ENCODE measurements around the gene NDUFA3.
"Not testable (repeated sequence)": the region's sequence is repeated elsewhere in the genome, so short reads cannot be mapped to it uniquely, and the experiment has no call there.

The NDUFA3 gene

GRCh38 chr19:54094426-54095000, 8.1 kb upstream of the NDUFA3 start:
- peak overlapping the region; percentile 91 for H3K4me2 ChIP-seq
- TF ChIP-seq Cebpa-rat (IDR thresholded peaks at IDR 0.05), result no peak
- H4K20me1 ChIP-seq, result no peaks in the 10 kb centered on the region
- H3K4me3 ChIP-seq, result 0 out of 2 replicates have a peak overlapping the region, but pooled peaks have one; percentile 14
- H3K9ac ChIP-seq, result no peak overlapping the region
- no peaks in the 10 kb centered on the region for H3K36me3 ChIP-seq
- peaks cover 46% of the 10 kb centered on the region for H3K27me3 ChIP-seq
- no peak overlapping the region for H3K27ac ChIP-seq
- peaks cover 18% of the 10 kb centered on the region for H3K9me3 ChIP-seq
- H3K4me1 ChIP-seq, result peaks cover 33% of the 10 kb centered on the region

GRCh38 chr19:54095136-54095858, 7.4 kb upstream of the NDUFA3 start:
- H3K27me3 ChIP-seq, result peaks cover 46% of the 10 kb centered on the region
- H4K20me1 ChIP-seq, result no peaks in the 10 kb centered on the region
- peak overlapping the region; percentile 53 for H3K4me3 ChIP-seq
- peak overlapping the region; percentile 45; the same call in 1 of the 2 replicates for H3K9ac ChIP-seq
- peaks cover 18% of the 10 kb centered on the region for H3K9me3 ChIP-seq
- H3K27ac ChIP-seq, result peak overlapping the region; percentile 46; the same call in 1 of the 2 replicates
- no peaks in the 10 kb centered on the region for H3K36me3 ChIP-seq
- no peak for TF ChIP-seq Cebpa-rat (IDR thresholded peaks at IDR 0.05)
- H3K4me2 ChIP-seq, result peak overlapping the region; percentile 91
- peaks cover 36% of the 10 kb centered on the region for H3K4me1 ChIP-seq

GRCh38 chr19:54095859-54096616, 6.6 kb upstream of the NDUFA3 start:
- peaks cover 46% of the 10 kb centered on the region for H3K27me3 ChIP-seq
- peaks cover 18% of the 10 kb centered on the region for H3K9me3 ChIP-seq
- peaks cover 43% of the 10 kb centered on the region for H3K4me1 ChIP-seq
- not testable (repeated sequence) for H4K20me1 ChIP-seq, H3K36me3 ChIP-seq
- H3K4me3 ChIP-seq, result peak overlapping the region; percentile 53
- peak overlapping the region; percentile 46; the same call in 1 of the 2 replicates for H3K27ac ChIP-seq
- H3K9ac ChIP-seq, result peak overlapping the region; percentile 45; the same call in 1 of the 2 replicates
- H3K4me2 ChIP-seq, result peak overlapping the region; percentile 91

GRCh38 chr19:54096617-54097106, 6.0 kb upstream of the NDUFA3 start:
- Histone ChIP-seq H3K4me3 (peak overlapping the region; percentile 53; the same call in 1 of the 2 replicates), H3K9me3 (peaks cover 18% of the 10 kb centered on the region), H3K27me3 (peaks cover 46% of the 10 kb centered on the region), H3K4me1 (peaks cover 49% of the 10 kb centered on the region), H3K36me3 (no peaks in the 10 kb centered on the region), H3K9ac (no peak overlapping the region), H4K20me1 (no peaks in the 10 kb centered on the region), H3K27ac (peak overlapping the region; percentile 37; the same call in 1 of the 2 replicates), H3K4me2 (peak overlapping the region; percentile 91)
- TF ChIP-seq Cebpa-rat (IDR thresholded peaks at IDR 0.05), result no peak

GRCh38 chr19:54099190-54099902, 3.3 kb upstream of the NDUFA3 start:
- H3K9ac ChIP-seq, result no peak overlapping the region
- no peaks in the 10 kb centered on the region for H3K36me3 ChIP-seq
- H3K9me3 ChIP-seq, result peaks cover 9% of the 10 kb centered on the region
- no peak for TF ChIP-seq Cebpa-rat (IDR thresholded peaks at IDR 0.05)
- no peak overlapping the region for H3K27ac ChIP-seq
- no peaks in the 10 kb centered on the region for H4K20me1 ChIP-seq
- H3K4me3 ChIP-seq, result no peak overlapping the region
- peaks cover 64% of the 10 kb centered on the region for H3K4me1 ChIP-seq
- peaks cover 44% of the 10 kb centered on the region for H3K27me3 ChIP-seq
- H3K4me2 ChIP-seq, result no peak overlapping the region

GRCh38 chr19:54099903-54100255, 2.8 kb upstream of the NDUFA3 start:
- H3K9me3 ChIP-seq, H3K36me3 ChIP-seq, H3K9ac ChIP-seq, H4K20me1 ChIP-seq, H3K4me3 ChIP-seq, H3K4me2 ChIP-seq: not testable (repeated sequence)
- Histone ChIP-seq H3K4me1 (peaks cover 61% of the 10 kb centered on the region), H3K27me3 (peaks cover 38% of the 10 kb centered on the region), H3K27ac (peak overlapping the region; percentile 62; the same call in 1 of the 2 replicates)

- peak within 1 kb of the TSS; percentile 62 for H3K27ac ChIP-seq
- H3K9me3 ChIP-seq, result no peaks in the 10 kb centered on the region
- peak within 1 kb of the TSS; percentile 74 for H3K4me2 ChIP-seq
- peaks cover 5% of the 10 kb centered on the region for H3K36me3 ChIP-seq
- peaks cover 54% of the 10 kb centered on the region for H3K4me1 ChIP-seq
- H3K27me3 ChIP-seq, result peaks cover 32% of the 10 kb centered on the region
- peak within 1 kb of the TSS; percentile 49; the same call in 1 of the 2 replicates for H3K4me3 ChIP-seq
- TF ChIP-seq Cebpa-rat (IDR thresholded peaks at IDR 0.05), result no peak
- H3K9ac ChIP-seq, result peak within 1 kb of the TSS; percentile 65
- no peaks in the 10 kb centered on the region for H4K20me1 ChIP-seq
Measured at GRCh38 chr19:54100561-54100960, 2.1 kb upstream of the NDUFA3 start, which contains the start of gene OSCAR. Gene OSCAR (minus strand): TSS chr19:54100803. CDS start chr19:54100792, 11 bp downstream.

- Histone ChIP-seq H4K20me1 (peaks cover 36% of the 10 kb centered on the region), H3K27ac (no peak overlapping the region), H3K9ac (no peak overlapping the region)
Measured at GRCh38 chr19:54104998-54105715, 2.5 kb downstream of the NDUFA3 start.

GRCh38 chr19:54105796-54106195, 3.1 kb downstream of the NDUFA3 start:
- TF ChIP-seq Cebpa-rat (IDR thresholded peaks at IDR 0.05), result no peak
- no peak overlapping the region for H3K27ac ChIP-seq
- peaks cover 57% of the 10 kb centered on the region for H3K36me3 ChIP-seq

More at GRCh38 chr19:54104998-54105715, 2.5 kb downstream of the NDUFA3 start:
- Histone ChIP-seq H3K27me3 (no peaks in the 10 kb centered on the region), H3K4me1 (peaks cover 37% of the 10 kb centered on the region), H3K4me3 (no peak overlapping the region), H3K36me3 (peaks cover 51% of the 10 kb centered on the region), H3K4me2 (no peak overlapping the region), H3K9me3 (no peaks in the 10 kb centered on the region)
- no peak for TF ChIP-seq Cebpa-rat (IDR thresholded peaks at IDR 0.05)

More at GRCh38 chr19:54105796-54106195, 3.1 kb downstream of the NDUFA3 start:
- Histone ChIP-seq H3K27me3 (no peaks in the 10 kb centered on the region), H4K20me1 (peaks cover 42% of the 10 kb centered on the region), H3K4me2 (no peak overlapping the region), H3K9me3 (no peaks in the 10 kb centered on the region), H3K4me3 (no peak overlapping the region), H3K9ac (no peak overlapping the region), H3K4me1 (peaks cover 30% of the 10 kb centered on the region)

All from BLaER1 (cell line).